Heart left ventricle (tissue), 16 donors: ENCODE measurements around the gene PAMR1. TPM values are rescaled to one million over a fixed set of nuclear protein-coding genes. Genes with fewer than 3 reads are reported as not detected.

Experiments
- ATAC-seq, 4 donors: fragments of 200-7000 bp; cut with Tn5 transposase; one replicate each; pipeline ENCODE4 v1.9.1; 2020 to 2022; ENCODE audit warnings: moderate library complexity in 4 of 4, mild to moderate bottlenecking in 3 of 4, moderate number of reproducible peaks in 1 of 4
- DNase-seq, 5 donors: peaks; one replicate each; pipeline ENCODE4 v3.0.0-alpha.2; 2020
- H3K27ac ChIP-seq, 12 donors: fragments of 200-600 bp; sonication (generic) in 4 of 12; one replicate each; pipeline versions ENCODE4 v1.5.0 to v1.8.0; 2016 to 2022; ENCODE audit warnings: mild to moderate bottlenecking in 2 of 12
- H3K27me3 ChIP-seq, 9 donors: fragments of 200-600 bp; sonication (generic) in 2 of 9; one replicate each; pipeline versions ENCODE4 v1.5.1 to v1.8.0; 2016 to 2022; ENCODE audit warnings: mild to moderate bottlenecking in 3 of 9
- H3K36me3 ChIP-seq, 9 donors: fragments of 200-600 bp; sonication (generic) in 2 of 9; one replicate each; pipeline versions ENCODE4 v1.5.0 to v1.8.0; 2018 to 2022; ENCODE audit warnings: mild to moderate bottlenecking in 2 of 9
- H3K4me1 ChIP-seq, 12 donors: fragments of 200-600 bp; sonication (generic) in 4 of 12; one replicate each; pipeline versions ENCODE4 v1.5.0 to v1.8.0; 2016 to 2022; ENCODE audit warnings: mild to moderate bottlenecking in 3 of 12
- H3K4me3 ChIP-seq, 12 donors: fragments of 200-600 bp; sonication (generic) in 4 of 12; one replicate each; pipeline versions ENCODE4 v1.5.0 to v1.8.0; 2017 to 2022; ENCODE audit warnings: mild to moderate bottlenecking in 9 of 12, moderate library complexity in 4 of 12
- H3K9me3 ChIP-seq, 12 donors: fragments of 200-600 bp; sonication (generic) in 4 of 12; one replicate each; pipeline versions ENCODE4 v1.5.0 to v1.8.0; 2016 to 2022; ENCODE audit warnings: mild to moderate bottlenecking in 1 of 12
- CTCF ChIP-seq, 12 donors: fragments of 200-600 bp; sonication (generic) in 4 of 12; IDR thresholded peaks; one replicate each; pipeline versions ENCODE4 v1.5.0 to v1.8.0; 2018 to 2022; ENCODE audit warnings: antibody characterized with exemption in 12 of 12, mild to moderate bottlenecking in 5 of 12
- POLR2A ChIP-seq, 2 donors: fragments of 450-650 bp; IDR thresholded peaks; one replicate each; pipeline ENCODE4 v1.6.1; 2017; ENCODE audit warnings: antibody characterized with exemption in 2 of 2, mild to moderate bottlenecking in 2 of 2, moderate library complexity in 2 of 2
- WGBS, 4 donors: extraction: QIAGEN DNeasy Blood & Tissue Kit in 2 of 4; methylation state at CpG; one replicate each; pipeline versions ENCODE4 v1.1.5 to v1.1.7; 2013 to 2018; 5-methylcytosine and 5-hydroxymethylcytosine counted together
- intact Hi-C, 10 donors: fragments of 100-400 bp; cut with DNase I; formaldehyde crosslinking; loops; one replicate each; pipeline versions ENCODE4 v1.11.1 to v1.14.2; 2022
- polyA plus RNA-seq, 2 donors: library from polyadenylated mRNA; stranded (reverse); fragments of 200-250 nt; gene quantifications; one replicate each; pipeline ENCODE4 v1.2.3, GENCODE V29; 2013
- total RNA-seq, 9 donors: library from RNA; depleted of rRNA in 2 of 9; stranded (reverse); fragments of >200 nt in 2 of 9; fragmentation: NEBNext Ultra II Directional in 3 of 9; extraction: Animal tissue kit (Norgen Biotek cat#: 25700) in 3 of 9; gene quantifications; one replicate each; pipeline versions ENCODE4 v1.1.0 to v1.2.4, GENCODE V29; 2016 to 2023
- donor health status: ischemic (EF 13 %, LVEDD 7.1; RV severe dilation, severe dysfunction).
- donor health status: healthy with polysubstance abuse.
- donor health status: DM: no; HTN: yes; CAD: no.
- donor health status: DM: no; HTN: no; CAD: no.
- donor health status: ischemic (EF 25% LVEDD 6.9; RV normal size, moderate dysfunction).
- donor health status: ischemic (EF 25% LVEDD 5.7; RV mildly dilated, moderate dysfunction).
- donor health status: healthy.
- donor health status: DM: yes; HTN: yes; CAD: no.
- donor health status: ischemic (EF 35%, LVEDD 5.7; RV mildly dilated, moderate dysfunction).
- donor health status: nonischemic (EF 11% LVEDD 7.7; RV severe dilation, severe dysfunction).
- donor health status: DM: yes; HTN: yes; CAD: no.
- donor health status: PGD.
- donor health status: ischemic (EF 29% LVEDD 5.4; RV normal size, mild dysfunction).
- donor health status: nonischemic (EF 23%, LVEDD 6.1; RV moderate dilation, normal function).

PAMR1 gene
- total and polyA plus RNA-seq, 11 donors = 3.5 to 18.3 (median 7.0) TPM

GRCh38 chr11:35545391-35546003 lies 20.1 kb upstream of the PAMR1 start:
- Histone ChIP-seq H3K4me1 (peaks cover 0 to 24% (median 5%) of the 10 kb centered on the region in 12 donors), H3K9me3 (no peaks in the 10 kb centered on the region), H3K27ac (no peak overlapping the region), H3K27me3 (peaks cover 0 to 3% (median 0%) of the 10 kb centered on the region in 9 donors), H3K4me3 (no peak overlapping the region), H3K36me3 (no peaks in the 10 kb centered on the region)
- intact Hi-C loops = no loop called here
- TF ChIP-seq POLR2A (IDR thresholded peaks at IDR 0.05) = no peak
- TF ChIP-seq CTCF (IDR thresholded peaks at IDR 0.05) = no peak
- DNase-seq = no peak
- no peak for ATAC-seq
- 87 to 93% (median 88%) methylated on average over 9 of the region's 9 CpGs for WGBS, 4 donors

GRCh38 chr11:35543481-35543880 lies 18.1 kb upstream of the PAMR1 start:
- ATAC-seq = no peak
- WGBS, 4 donors = 77 to 84% (median 80%) methylated on average over 4 of the region's 4 CpGs
- no peak for DNase-seq
- no peaks in the 10 kb centered on the region for H3K36me3 ChIP-seq
- TF ChIP-seq CTCF (IDR thresholded peaks at IDR 0.05) = no peak
- H3K27ac ChIP-seq = no peak overlapping the region
- no peaks in the 10 kb centered on the region for H3K9me3 ChIP-seq
- no peak overlapping the region for H3K4me3 ChIP-seq
- H3K27me3 ChIP-seq = peaks cover 0 to 3% (median 0%) of the 10 kb centered on the region in 9 donors
- intact Hi-C loops = no loop called here
- H3K4me1 ChIP-seq = peaks cover 0 to 34% (median 9%) of the 10 kb centered on the region in 12 donors

GRCh38 chr11:35541621-35542375 lies 16.4 kb upstream of the PAMR1 start:
- Histone ChIP-seq H3K36me3 (no peaks in the 10 kb centered on the region), H3K4me3 (no peak overlapping the region), H3K4me1 (peaks cover 0 to 34% (median 9%) of the 10 kb centered on the region in 12 donors), H3K9me3 (no peaks in the 10 kb centered on the region), H3K27ac (peak overlapping the region; percentile 1 to 74 (median 60)), H3K27me3 (peaks cover 0 to 3% (median 0%) of the 10 kb centered on the region in 9 donors)
- TF ChIP-seq POLR2A (IDR thresholded peaks at IDR 0.05) (no peak), CTCF (IDR thresholded peaks at IDR 0.05) (no peak)
- ATAC-seq = peak; percentile 62 to 80 (median 72)
- peak in 4 of 5 donors; percentile 48 to 57 (median 48) for DNase-seq
- 33 to 40% (median 37%) methylated on average over 4 of the region's 4 CpGs for WGBS, 4 donors
- intact Hi-C loops = no loop called here

- WGBS, 4 donors = 88 to 96% (median 91%) methylated on average over 3 of the region's 3 CpGs
- Histone ChIP-seq H3K36me3 (no peaks in the 10 kb centered on the region), H3K27me3 (peaks cover 0 to 1% (median 0%) of the 10 kb centered on the region in 9 donors), H3K4me1 (peaks cover 0 to 31% (median 9%) of the 10 kb centered on the region in 12 donors), H3K4me3 (no peak overlapping the region), H3K9me3 (no peaks in the 10 kb centered on the region), H3K27ac (peak overlapping the region in 11 of 12 donors; percentile 20 to 70 (median 57))
- ATAC-seq (no peak), DNase-seq (no peak)
- intact Hi-C loops = no loop called here
- no peak for TF ChIP-seq CTCF (IDR thresholded peaks at IDR 0.05)
- no peak for TF ChIP-seq POLR2A (IDR thresholded peaks at IDR 0.05)
Observed at GRCh38 chr11:35540526-35540925, 15.1 kb upstream of the PAMR1 start.
